ENCODE results near the gene PARD3. TPM values are rescaled to one million over a fixed set of nuclear protein-coding genes. Genes with fewer than 3 reads are reported as not detected.

The PARD3 gene
- total and polyA plus RNA-seq, 12 donors, result 17.0 to 93.8 (median 47.3) TPM

GRCh38 chr10:34644224-34644623, 170.9 kb downstream of the PARD3 start:
- Histone ChIP-seq H3K4me1 (replicated peaks in 1 of 2) (peaks cover 0 to 12% of the 10 kb centered on the region in 2 donors), H3K27me3 (no peaks in the 10 kb centered on the region), H3K36me3 (replicated peaks in 1 of 2) (no peaks in the 10 kb centered on the region), H3K4me3 (no peak overlapping the region), H3K27ac (no peak overlapping the region), H3K9me3 (replicated peaks in 1 of 3) (no peaks in the 10 kb centered on the region)
- DNase-seq, result no peak
- TF ChIP-seq CTCF (IDR thresholded peaks at IDR 0.05) (no peak), POLR2A (IDR thresholded peaks at IDR 0.05) (no peak)
- 68 to 97% (median 83%) methylated on average over 3 of the region's 3 CpGs for WGBS, 4 donors
- intact Hi-C loops (cut with DNase I), result no loop called here

DNA sequence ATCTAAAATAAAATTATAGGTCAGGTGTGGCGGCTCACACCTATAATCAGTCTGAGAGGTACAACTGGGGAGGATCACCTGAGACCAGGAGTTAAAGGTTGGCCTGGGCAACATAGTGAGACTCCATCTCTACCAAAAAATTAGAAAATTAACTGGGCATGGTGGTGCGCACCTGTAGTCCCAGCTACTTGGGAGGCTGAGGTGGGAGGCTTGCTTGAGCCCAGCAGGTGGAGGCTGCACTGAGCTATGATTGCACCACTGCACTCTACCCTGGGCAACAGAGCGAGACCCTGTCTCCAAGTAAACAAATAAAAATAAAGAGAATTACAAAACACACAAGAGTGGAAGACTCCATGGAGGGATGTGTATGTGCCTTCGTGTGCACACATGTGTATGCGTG, 171.5 kb downstream of the PARD3 start:
- Histone ChIP-seq H3K4me1 (replicated peaks in 1 of 2) (peaks cover 0 to 18% of the 10 kb centered on the region in 2 donors), H3K27me3 (no peaks in the 10 kb centered on the region)

DNA sequence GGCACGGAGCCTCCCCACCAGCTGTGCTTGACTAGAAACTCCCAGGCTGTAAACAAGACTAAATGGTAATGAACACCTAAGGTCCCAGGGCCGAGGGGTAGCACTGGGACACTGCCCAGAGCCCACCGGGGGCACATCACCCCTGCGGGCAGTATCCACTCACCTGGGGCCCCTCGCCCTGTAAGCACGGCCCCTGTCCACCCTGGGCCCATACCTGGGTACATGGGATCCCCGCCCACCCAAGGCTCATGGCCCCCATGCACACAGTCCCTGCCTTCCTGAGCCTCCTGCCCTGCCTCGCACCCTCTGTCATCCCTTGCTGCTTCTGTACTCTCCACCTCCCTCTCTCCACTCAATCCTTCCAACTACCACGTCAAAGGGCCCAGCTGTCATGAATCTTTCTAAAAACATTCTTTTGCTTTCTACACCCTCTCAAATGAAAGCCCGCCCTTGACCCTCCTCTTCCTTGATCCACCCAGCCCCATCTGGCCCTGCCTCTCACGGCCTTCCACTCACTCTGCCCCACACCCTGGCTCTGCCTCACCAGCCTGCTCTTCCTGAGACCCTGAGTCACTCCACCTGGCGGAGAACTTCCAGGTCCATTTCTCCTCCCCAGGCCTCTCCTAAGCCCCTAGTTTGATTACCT, 173.1 kb downstream of the PARD3 start:
- no peaks in the 10 kb centered on the region for H3K9me3 ChIP-seq (replicated peaks in 1 of 3)
- intact Hi-C loops (cut with DNase I), result no loop called here

More for the DNA sequence above, 171.5 kb downstream of the PARD3 start:
- no peak overlapping the region for H3K4me3 ChIP-seq
- no peaks in the 10 kb centered on the region for H3K9me3 ChIP-seq (replicated peaks in 1 of 3)
- TF ChIP-seq POLR2A (IDR thresholded peaks at IDR 0.05) (no peak), CTCF (IDR thresholded peaks at IDR 0.05) (no peak)
- intact Hi-C loops (cut with DNase I), result no loop called here
- WGBS, 4 donors, result 88 to 98% (median 92%) methylated on average over 5 of the region's 5 CpGs
- H3K27ac ChIP-seq, result no peak overlapping the region
- no peaks in the 10 kb centered on the region for H3K36me3 ChIP-seq (replicated peaks in 1 of 2)
- no peak for DNase-seq

More for the DNA sequence above, 173.1 kb downstream of the PARD3 start:
- DNase-seq, result no peak
- TF ChIP-seq CTCF (IDR thresholded peaks at IDR 0.05), result no peak
- no peak for TF ChIP-seq POLR2A (IDR thresholded peaks at IDR 0.05)
- WGBS, 4 donors, result 80 to 90% (median 90%) methylated on average over 9 to 12 of the region's 12 CpGs
- Histone ChIP-seq H3K4me1 (replicated peaks in 1 of 2) (peaks cover 0 to 24% of the 10 kb centered on the region in 2 donors), H3K36me3 (replicated peaks in 1 of 2) (no peaks in the 10 kb centered on the region), H3K27ac (no peak overlapping the region), H3K27me3 (no peaks in the 10 kb centered on the region), H3K4me3 (no peak overlapping the region)
